Hepatocyte (in vitro differentiated cells): Measurements from ENCODE around the gene IMPACT. TPM values are rescaled to one million over a fixed set of nuclear protein-coding genes. Genes with fewer than 3 reads are reported as not detected.
A peak's percentile ranks its signal among the peaks of the same experiment; 100 is the strongest.

Source experiments
- DNase-seq: peaks from one replicate; pipeline ENCODE4 v3.0.0-alpha.2; 2016; ENCODE audit warnings: low spot score
- H2AFZ ChIP-seq: fragments of 200-600 bp; sonication (generic); 2 replicates; pipeline ENCODE4 v1.6.0; 2016; ENCODE audit warnings: antibody characterized with exemption, mild to moderate bottlenecking
- H3K27ac ChIP-seq: fragments of 200-600 bp; sonication (generic); 2 replicates; pipeline ENCODE4 v1.5.1; 2016; ENCODE audit warnings: mild to moderate bottlenecking
- H3K27me3 ChIP-seq: fragments of 200-600 bp; sonication (generic); 2 replicates; pipeline ENCODE4 v1.6.1; 2016
- H3K36me3 ChIP-seq: fragments of 200-600 bp; sonication (generic); replicated peaks from 2 replicates; pipeline ENCODE4 v1.5.1; 2016; ENCODE audit warnings: low read depth; ENCODE audit not compliant: insufficient read depth
- H3K4me1 ChIP-seq: fragments of 200-600 bp; sonication (generic); 2 replicates; pipeline ENCODE4 v1.5.1; 2016; ENCODE audit warnings: mild to moderate bottlenecking, moderate library complexity; ENCODE audit not compliant: insufficient read depth
- H3K4me2 ChIP-seq: fragments of 200-600 bp; sonication (generic); 2 replicates; pipeline ENCODE4 v1.6.0; 2016
- H3K4me3 ChIP-seq: fragments of 200-600 bp; sonication (generic); 2 replicates; pipeline ENCODE4 v1.5.1; 2016; ENCODE audit warnings: mild to moderate bottlenecking
- H3K79me2 ChIP-seq: fragments of 200-600 bp; sonication (generic); 2 replicates; pipeline ENCODE4 v1.6.0; 2017; ENCODE audit warnings: mild to moderate bottlenecking
- H3K9me2 ChIP-seq: fragments of 200-600 bp; sonication (generic); replicated peaks from 2 replicates; pipeline ENCODE4 v1.6.0; 2017; ENCODE audit warnings: mild to moderate bottlenecking; ENCODE audit not compliant: insufficient read depth
- H3K9me3 ChIP-seq: fragments of 200-600 bp; sonication (generic); 2 replicates; pipeline ENCODE4 v1.5.1; 2016; ENCODE audit warnings: low read depth, mild to moderate bottlenecking
- H4K20me1 ChIP-seq: fragments of 200-600 bp; sonication (generic); 2 replicates; pipeline ENCODE4 v1.6.0; 2016; ENCODE audit warnings: mild to moderate bottlenecking; ENCODE audit not compliant: insufficient read depth, poor library complexity, severe bottlenecking
- CTCF ChIP-seq: fragments of 200-600 bp; sonication (generic); IDR thresholded peaks from 2 replicates; pipeline ENCODE4 v1.5.1; 2016; ENCODE audit warnings: antibody characterized with exemption, mild to moderate bottlenecking; ENCODE audit not compliant: poor library complexity
- EZH2 ChIP-seq: fragments of 200-600 bp; sonication (generic); IDR thresholded peaks from 2 replicates; pipeline ENCODE4 v1.6.1; 2016; ENCODE audit warnings: antibody characterized with exemption, mild to moderate bottlenecking, borderline replicate concordance
- EZH2phosphoT487 ChIP-seq: fragments of 200-600 bp; sonication (generic); IDR thresholded peaks from one replicate; pipeline ENCODE4 v1.6.1; 2018; ENCODE audit warnings: antibody characterized with exemption, mild to moderate bottlenecking, low read depth, moderate library complexity; ENCODE audit not compliant: unreplicated experiment, severe bottlenecking
- WGBS: methylation state at CpG from one replicate; pipeline ENCODE4 v1.1.6; 2016; ENCODE audit warnings: low lambda C conversion rate; ENCODE audit errors: missing lambda C conversion rate; 5-methylcytosine and 5-hydroxymethylcytosine counted together
- polyA plus RNA-seq: library from polyadenylated mRNA; unstranded; fragments of >200 nt; fragmentation: Nextera tagmentation; extraction: Ambion mirVana; gene quantifications from 2 replicates; pipeline ENCODE4 v1.2.1, GENCODE V29; 2016
- total RNA-seq: library from RNA; depleted of rRNA; stranded (reverse); fragments of >200 nt; gene quantifications from 2 replicates; pipeline ENCODE4 v1.2.3, GENCODE V29; 2014

IMPACT gene
- total and polyA plus RNA-seq, 2 experiments from 2014 or later = 21.7 to 36.3 TPM

- peaks cover 6% of the 10 kb centered on the region for H3K4me1 ChIP-seq
- H3K4me2 ChIP-seq = peak within 1 kb of the TSS; percentile 87
- no peaks in the 10 kb centered on the region for H3K9me2 ChIP-seq
- DNase-seq = peak; percentile 97
- H2AFZ ChIP-seq = peak within 1 kb of the TSS; percentile 88
- no peaks in the 10 kb centered on the region for H3K36me3 ChIP-seq
- peak within 1 kb of the TSS; percentile 77 for H3K27ac ChIP-seq
- no peaks in the 10 kb centered on the region for H3K9me3 ChIP-seq
- H4K20me1 ChIP-seq = no peaks in the 10 kb centered on the region
- H3K27me3 ChIP-seq = no peaks in the 10 kb centered on the region
- WGBS = 2% methylated on average over 28 of the region's 55 CpGs
- H3K4me3 ChIP-seq = peak within 1 kb of the TSS; percentile 57
- TF ChIP-seq EZH2phosphoT487 (no peak), CTCF (no peak), EZH2 (no peak)
- peaks cover 3% of the 10 kb centered on the region for H3K79me2 ChIP-seq
Observed at GRCh38 chr18:24397694-24398368, 28.6 kb upstream of the IMPACT start, which contains the start of gene OSBPL1A. TSS of gene OSBPL1A (minus strand) at chr18:24397824. CDS start at chr18:24377533, 20,291 bp downstream.

- Histone ChIP-seq H3K79me2 (peaks cover 3% of the 10 kb centered on the region), H2AFZ (peak overlapping the region; percentile 50), H3K9me3 (no peaks in the 10 kb centered on the region), H3K9me2 (no peaks in the 10 kb centered on the region), H3K4me1 (peaks cover 6% of the 10 kb centered on the region), H3K27me3 (no peaks in the 10 kb centered on the region), H4K20me1 (no peaks in the 10 kb centered on the region), H3K4me3 (peak overlapping the region; percentile 34), H3K27ac (peak overlapping the region; percentile 61), H3K4me2 (peak overlapping the region; percentile 87), H3K36me3 (no peaks in the 10 kb centered on the region)
- 47% methylated on average over 15 of the region's 15 CpGs for WGBS
- TF ChIP-seq CTCF (no peak), EZH2 (no peak), EZH2phosphoT487 (no peak)
- DNase-seq = peak; percentile 19
Observed at GRCh38 chr18:24398540-24398939, 27.9 kb upstream of the IMPACT start.

GRCh38 chr18:24400587-24400986, 25.9 kb upstream of the IMPACT start:
- no peaks in the 10 kb centered on the region for H3K9me3 ChIP-seq
- TF ChIP-seq EZH2phosphoT487 (no peak), CTCF (no peak), EZH2 (no peak)
- no peak overlapping the region for H3K4me2 ChIP-seq
- H3K79me2 ChIP-seq = peaks cover 3% of the 10 kb centered on the region
- no peak overlapping the region for H2AFZ ChIP-seq
- H3K9me2 ChIP-seq = no peaks in the 10 kb centered on the region
- H3K4me3 ChIP-seq = no peak overlapping the region
- H3K4me1 ChIP-seq = peaks cover 6% of the 10 kb centered on the region
- no peak overlapping the region for H3K27ac ChIP-seq
- H3K27me3 ChIP-seq = no peaks in the 10 kb centered on the region
- 27% methylated on average over 2 of the region's 2 CpGs for WGBS
- DNase-seq = no peak
- H4K20me1 ChIP-seq = no peaks in the 10 kb centered on the region
- H3K36me3 ChIP-seq = no peaks in the 10 kb centered on the region
